OCI-LY7 (cell line): ENCODE measurements around the gene CIB4.
A peak's percentile ranks its signal among the peaks of the same experiment; 100 is the strongest.

Source experiments
- EZH2phosphoT487 ChIP-seq: fragments of 200-600 bp; sonication (generic); IDR thresholded peaks from 2 replicates; pipeline ENCODE4 v1.6.1; 2018; ENCODE audit warnings: low read depth, borderline replicate concordance, mild to moderate bottlenecking, mixed run types, antibody characterized with exemption, low read length, moderate library complexity, mixed read lengths
- TF ChIP-seq, protein P1 (sequence below): fragments of 200-600 bp; sonication (generic); conservative IDR thresholded peaks from 2 replicates; pipeline ENCODE4 v1.5.1; 2014; ENCODE audit warnings: mild to moderate bottlenecking, antibody characterized with exemption, low read length, moderate library complexity, mixed read lengths

DNA sequence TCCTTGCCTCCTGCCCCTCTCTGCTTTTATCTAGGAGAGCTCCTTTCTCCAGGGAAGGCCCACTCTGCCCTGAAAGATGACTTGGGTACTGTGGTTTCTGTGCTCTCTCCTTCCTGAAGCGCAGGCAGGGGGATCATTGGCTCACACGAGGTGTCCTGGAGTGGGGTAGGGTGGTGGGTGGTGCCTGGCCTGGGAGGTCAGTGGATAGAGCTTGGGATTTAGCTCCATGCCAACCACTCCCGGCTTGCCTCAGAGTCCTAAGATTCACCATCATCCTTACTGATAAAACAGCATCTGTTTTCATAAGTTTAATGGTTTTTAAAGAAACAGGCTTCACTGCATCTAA lies 63.1 kb downstream of the CIB4 start:
- TF ChIP-seq, protein P1, sequence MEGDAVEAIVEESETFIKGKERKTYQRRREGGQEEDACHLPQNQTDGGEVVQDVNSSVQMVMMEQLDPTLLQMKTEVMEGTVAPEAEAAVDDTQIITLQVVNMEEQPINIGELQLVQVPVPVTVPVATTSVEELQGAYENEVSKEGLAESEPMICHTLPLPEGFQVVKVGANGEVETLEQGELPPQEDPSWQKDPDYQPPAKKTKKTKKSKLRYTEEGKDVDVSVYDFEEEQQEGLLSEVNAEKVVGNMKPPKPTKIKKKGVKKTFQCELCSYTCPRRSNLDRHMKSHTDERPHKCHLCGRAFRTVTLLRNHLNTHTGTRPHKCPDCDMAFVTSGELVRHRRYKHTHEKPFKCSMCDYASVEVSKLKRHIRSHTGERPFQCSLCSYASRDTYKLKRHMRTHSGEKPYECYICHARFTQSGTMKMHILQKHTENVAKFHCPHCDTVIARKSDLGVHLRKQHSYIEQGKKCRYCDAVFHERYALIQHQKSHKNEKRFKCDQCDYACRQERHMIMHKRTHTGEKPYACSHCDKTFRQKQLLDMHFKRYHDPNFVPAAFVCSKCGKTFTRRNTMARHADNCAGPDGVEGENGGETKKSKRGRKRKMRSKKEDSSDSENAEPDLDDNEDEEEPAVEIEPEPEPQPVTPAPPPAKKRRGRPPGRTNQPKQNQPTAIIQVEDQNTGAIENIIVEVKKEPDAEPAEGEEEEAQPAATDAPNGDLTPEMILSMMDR, result peak; percentile 40; the same call in 1 of the 2 replicates
- TF ChIP-seq EZH2phosphoT487, result no peak
